WTC11 (cell line): ENCODE data around the gene TERT. TPM values are rescaled to one million over a fixed set of nuclear protein-coding genes. Genes with fewer than 3 reads are reported as not detected.

ENCODE experiments used
- ATAC-seq: fragments of 200-7000 bp; cut with Tn5 transposase; 2 replicates; pipeline ENCODE4 v1.10.0; 2021; ENCODE audit warnings: mild to moderate bottlenecking, moderate library complexity
- Bru-seq: library from RNA; stranded (reverse); fragments of 400-500 nt; gene quantifications from one replicate; lab custom pipeline; 2021; lab: Mats Ljungman, UMichigan
- CTCF ChIA-PET: fragments of 300-600 bp; sonication (Branson Sonifier 250); formaldehyde crosslinking; loops from one replicate; lab custom pipeline; 2021; ENCODE audit warnings: antibody characterized with exemption; lab: Charles Lee
- POLR2A ChIA-PET: fragments of 350-600 bp; sonication (Branson Sonifier 250); formaldehyde crosslinking; loops from one replicate; lab custom pipeline; 2021; ENCODE audit warnings: antibody characterized with exemption; lab: Charles Lee
- DNase-seq: peaks from one replicate; pipeline ENCODE4 v3.0.0; 2021; ENCODE audit warnings: low spot score
- H3K27ac Mint-ChIP-seq: 2 replicates; pipeline ENCODE4 v1.8.0; 2021; ENCODE audit warnings: mixed read lengths
- H3K27me3 Mint-ChIP-seq: 2 replicates; pipeline ENCODE4 v1.8.0; 2021; ENCODE audit warnings: low read depth, mild to moderate bottlenecking, moderate library complexity, mixed read lengths
- H3K36me3 Mint-ChIP-seq: 2 replicates; pipeline ENCODE4 v1.8.0; 2021; ENCODE audit warnings: mixed read lengths
- H3K4me1 Mint-ChIP-seq: 2 replicates; pipeline ENCODE4 v1.8.0; 2022; ENCODE audit warnings: mixed read lengths
- H3K4me3 Mint-ChIP-seq: 2 replicates; pipeline ENCODE4 v1.8.0; 2021; ENCODE audit warnings: mild to moderate bottlenecking, moderate library complexity, mixed read lengths
- H3K9me3 Mint-ChIP-seq: 2 replicates; pipeline ENCODE4 v1.8.0; 2021; ENCODE audit warnings: mixed read lengths
- ATF6 ChIP-seq: sonication (generic); formaldehyde crosslinking; IDR thresholded peaks from 2 replicates; pipeline ENCODE4 v1.8.1; 2023; ENCODE audit warnings: mild to moderate bottlenecking, missing genetic modification reagents
- CBFB ChIP-seq: sonication (generic); formaldehyde crosslinking; IDR thresholded peaks from 2 replicates; pipeline ENCODE4 v1.8.1; 2022; ENCODE audit warnings: mild to moderate bottlenecking, low read depth, missing genetic modification reagents
- CREM ChIP-seq: sonication (generic); formaldehyde crosslinking; IDR thresholded peaks from 2 replicates; pipeline ENCODE4 v1.8.1; 2022; ENCODE audit warnings: mild to moderate bottlenecking, missing genetic modification reagents, moderate library complexity
- FOXK1 ChIP-seq: sonication (generic); formaldehyde crosslinking; IDR thresholded peaks from 2 replicates; pipeline ENCODE4 v1.8.0; 2022; ENCODE audit warnings: mild to moderate bottlenecking, moderate library complexity, missing genetic modification reagents
- GRHL2 ChIP-seq: fragments of 250-450 bp; sonication (Bioruptor Pico); IDR thresholded peaks from 2 replicates; pipeline ENCODE4 v1.8.0; 2022; ENCODE audit warnings: mild to moderate bottlenecking, moderate library complexity; ENCODE audit not compliant: insufficient replicate concordance, severe bottlenecking
- JUN ChIP-seq: sonication (generic); formaldehyde crosslinking; IDR thresholded peaks from 2 replicates; pipeline ENCODE4 v1.8.0; 2023; ENCODE audit warnings: mild to moderate bottlenecking, missing genetic modification reagents
- PRRX2 ChIP-seq: fragments of 250-450 bp; sonication (Bioruptor Pico); IDR thresholded peaks from 2 replicates; pipeline ENCODE4 v1.8.0; 2021; ENCODE audit warnings: mild to moderate bottlenecking
- STAT6 ChIP-seq: sonication (generic); formaldehyde crosslinking; conservative IDR thresholded peaks from 2 replicates; pipeline ENCODE4 v1.8.1; 2023; ENCODE audit warnings: mild to moderate bottlenecking, low read depth, missing genetic modification reagents, moderate library complexity
- TCF7 ChIP-seq: sonication (generic); formaldehyde crosslinking; IDR thresholded peaks from 2 replicates; pipeline ENCODE4 v1.8.0; 2022; ENCODE audit warnings: mild to moderate bottlenecking, low read depth, missing genetic modification reagents, moderate library complexity
- TEAD4 ChIP-seq: sonication (generic); formaldehyde crosslinking; IDR thresholded peaks from 2 replicates; pipeline ENCODE4 v1.8.0; 2022; ENCODE audit warnings: mild to moderate bottlenecking, missing genetic modification reagents
- ZNF121 ChIP-seq: sonication (generic); formaldehyde crosslinking; IDR thresholded peaks from 2 replicates; pipeline ENCODE4 v1.8.0; 2023; ENCODE audit warnings: missing genetic modification reagents
- ZNF138 ChIP-seq: sonication (generic); formaldehyde crosslinking; conservative IDR thresholded peaks from 2 replicates; pipeline ENCODE4 v1.8.1; 2022; ENCODE audit warnings: mild to moderate bottlenecking, moderate library complexity, missing genetic modification reagents
- ZNF232 ChIP-seq: sonication (generic); formaldehyde crosslinking; IDR thresholded peaks from 2 replicates; pipeline ENCODE4 v1.8.0; 2022; ENCODE audit warnings: mild to moderate bottlenecking, missing genetic modification reagents
- ZNF416 ChIP-seq: fragments of 250-450 bp; sonication (Bioruptor Pico); IDR thresholded peaks from 2 replicates; pipeline ENCODE4 v1.9.0; 2021; ENCODE audit warnings: mild to moderate bottlenecking, inconsistent platforms
- long read RNA-seq, 3 experiments: library from RNA in 1 of 3; library from capped mRNA in 1 of 3; library from polyadenylated mRNA in 1 of 3; unstranded in 2 of 3; stranded (forward) in 1 of 3; transcript quantifications; one replicate each; pipeline ENCODE4 v2.0.0, GENCODE V29; 2021
- total RNA-seq: library from RNA; stranded (reverse); gene quantifications from 3 replicates; pipeline ENCODE4 v1.2.3, GENCODE V29; 2021
- TF ChIP-seq, protein P1 (sequence below): sonication (generic); formaldehyde crosslinking; IDR thresholded peaks from 2 replicates; pipeline ENCODE4 v1.8.1; 2022; ENCODE audit warnings: missing genetic modification reagents, borderline replicate concordance
- TF ChIP-seq, protein P2 (sequence below): fragments of 250-450 bp; sonication (Bioruptor Pico); conservative IDR thresholded peaks from 2 replicates; pipeline ENCODE4 v1.9.0; 2021; ENCODE audit warnings: mild to moderate bottlenecking
- TF ChIP-seq, protein P3 (sequence below): sonication (generic); formaldehyde crosslinking; IDR thresholded peaks from 2 replicates; pipeline ENCODE4 v1.8.1; 2022; ENCODE audit warnings: low read depth, mild to moderate bottlenecking, moderate library complexity, missing genetic modification reagents, borderline replicate concordance
- TF ChIP-seq, protein P4 (sequence below): sonication (generic); formaldehyde crosslinking; IDR thresholded peaks from 2 replicates; pipeline ENCODE4 v1.8.1; 2022; ENCODE audit warnings: mild to moderate bottlenecking, moderate library complexity, missing genetic modification reagents
- TF ChIP-seq, protein P5 (sequence below): sonication (generic); formaldehyde crosslinking; IDR thresholded peaks from 2 replicates; pipeline ENCODE4 v1.8.1; 2023; ENCODE audit warnings: mild to moderate bottlenecking, moderate library complexity, missing genetic modification reagents
- TF ChIP-seq, protein P6 (sequence below): sonication (generic); formaldehyde crosslinking; IDR thresholded peaks from 2 replicates; pipeline ENCODE4 v1.8.1; 2023; ENCODE audit warnings: mild to moderate bottlenecking, missing genetic modification reagents, moderate library complexity

TERT gene
- 40.4 to 42.9 TPM (median 40.5 TPM) in 3 replicates for total RNA-seq
- Bru-seq, nascent RNA, result percentile 54 among the genes with signal in this experiment
- long read RNA-seq, experiment 1, full-length matches to known transcripts, result 32 of 92 reads
- long read RNA-seq, experiment 1, partial matches to known transcripts, result 22 of 92 reads
- long read RNA-seq, experiment 1, other reads (novel, unspliced or antisense), result 38 of 92 reads
- long read RNA-seq, experiment 2, partial matches to known transcripts, result 11 of 39 reads
- long read RNA-seq, experiment 2, other reads (novel, unspliced or antisense), result 26 of 39 reads
- long read RNA-seq, experiment 3, partial matches to known transcripts, result 0 of 2 reads
- long read RNA-seq, experiment 3, other reads (novel, unspliced or antisense), result 2 of 2 reads

- peak within 1 kb of the TSS; percentile 68 for H3K4me3 Mint-ChIP-seq
- no peak for TF ChIP-seq PRRX2
- no peak for TF ChIP-seq GRHL2 (CRISPR knock-in tag)
- peak; percentile 26; the same call in 1 of the 2 replicates for TF ChIP-seq CREM (CRISPR knock-in tag)
- no peak for TF ChIP-seq JUN (CRISPR knock-in tag)
- peak; percentile 86 for TF ChIP-seq CBFB
- no peak; the same call in 1 of the 2 replicates for TF ChIP-seq FOXK1 (CRISPR knock-in tag)
- TF ChIP-seq, protein P1, sequence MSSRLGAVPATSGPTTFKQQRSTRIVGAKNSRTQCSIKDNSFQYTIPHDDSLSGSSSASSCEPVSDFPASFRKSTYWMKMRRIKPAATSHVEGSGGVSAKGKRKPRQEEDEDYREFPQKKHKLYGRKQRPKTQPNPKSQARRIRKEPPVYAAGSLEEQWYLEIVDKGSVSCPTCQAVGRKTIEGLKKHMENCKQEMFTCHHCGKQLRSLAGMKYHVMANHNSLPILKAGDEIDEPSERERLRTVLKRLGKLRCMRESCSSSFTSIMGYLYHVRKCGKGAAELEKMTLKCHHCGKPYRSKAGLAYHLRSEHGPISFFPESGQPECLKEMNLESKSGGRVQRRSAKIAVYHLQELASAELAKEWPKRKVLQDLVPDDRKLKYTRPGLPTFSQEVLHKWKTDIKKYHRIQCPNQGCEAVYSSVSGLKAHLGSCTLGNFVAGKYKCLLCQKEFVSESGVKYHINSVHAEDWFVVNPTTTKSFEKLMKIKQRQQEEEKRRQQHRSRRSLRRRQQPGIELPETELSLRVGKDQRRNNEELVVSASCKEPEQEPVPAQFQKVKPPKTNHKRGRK (CRISPR knock-in tag), result no peak
- TF ChIP-seq, protein P2, sequence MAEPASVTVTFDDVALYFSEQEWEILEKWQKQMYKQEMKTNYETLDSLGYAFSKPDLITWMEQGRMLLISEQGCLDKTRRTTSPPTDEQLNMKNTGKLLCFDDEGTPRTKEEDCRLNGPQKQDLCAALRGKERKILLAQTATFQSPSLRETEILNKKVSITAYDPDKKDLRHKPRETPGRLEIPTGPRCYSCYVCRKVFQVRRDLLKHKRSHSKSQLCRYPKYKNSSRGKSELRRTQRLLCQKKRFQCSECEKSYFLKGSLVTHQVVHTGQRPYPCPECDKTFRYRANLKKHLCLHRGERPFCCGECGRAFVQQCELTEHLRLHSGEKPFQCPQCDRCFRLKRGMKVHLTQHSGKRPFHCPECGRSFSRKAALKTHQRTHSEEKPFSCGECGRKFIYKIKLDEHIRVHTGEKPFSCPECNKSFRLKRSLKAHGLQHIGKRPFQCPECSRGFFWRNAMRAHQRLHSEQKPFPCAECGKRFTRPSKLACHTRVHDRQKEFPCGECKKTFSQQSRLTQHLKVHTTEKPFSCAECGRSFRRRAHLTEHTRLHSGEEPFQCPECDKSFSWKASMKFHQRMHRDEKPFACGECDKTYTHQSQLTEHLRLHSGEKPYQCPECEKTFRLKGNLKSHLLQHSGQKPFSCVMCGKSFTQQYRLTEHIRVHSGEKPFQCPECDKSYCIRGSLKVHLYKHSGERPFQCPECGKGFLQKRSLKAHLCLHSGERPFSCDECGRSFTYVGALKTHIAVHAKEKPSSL (CRISPR knock-in tag), result no peak
- 0 out of 2 replicates have a peak, but pooled peaks have one; percentile 70 for TF ChIP-seq ZNF232 (CRISPR knock-in tag)
- TF ChIP-seq, protein P3, sequence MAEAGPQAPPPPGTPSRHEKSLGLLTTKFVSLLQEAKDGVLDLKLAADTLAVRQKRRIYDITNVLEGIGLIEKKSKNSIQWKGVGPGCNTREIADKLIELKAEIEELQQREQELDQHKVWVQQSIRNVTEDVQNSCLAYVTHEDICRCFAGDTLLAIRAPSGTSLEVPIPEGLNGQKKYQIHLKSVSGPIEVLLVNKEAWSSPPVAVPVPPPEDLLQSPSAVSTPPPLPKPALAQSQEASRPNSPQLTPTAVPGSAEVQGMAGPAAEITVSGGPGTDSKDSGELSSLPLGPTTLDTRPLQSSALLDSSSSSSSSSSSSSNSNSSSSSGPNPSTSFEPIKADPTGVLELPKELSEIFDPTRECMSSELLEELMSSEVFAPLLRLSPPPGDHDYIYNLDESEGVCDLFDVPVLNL (CRISPR knock-in tag), result no peak; the same call in 1 of the 2 replicates
- TF ChIP-seq ZNF138, result 0 out of 2 replicates have a peak, but pooled peaks have one; percentile 39
- TF ChIP-seq, protein P4, sequence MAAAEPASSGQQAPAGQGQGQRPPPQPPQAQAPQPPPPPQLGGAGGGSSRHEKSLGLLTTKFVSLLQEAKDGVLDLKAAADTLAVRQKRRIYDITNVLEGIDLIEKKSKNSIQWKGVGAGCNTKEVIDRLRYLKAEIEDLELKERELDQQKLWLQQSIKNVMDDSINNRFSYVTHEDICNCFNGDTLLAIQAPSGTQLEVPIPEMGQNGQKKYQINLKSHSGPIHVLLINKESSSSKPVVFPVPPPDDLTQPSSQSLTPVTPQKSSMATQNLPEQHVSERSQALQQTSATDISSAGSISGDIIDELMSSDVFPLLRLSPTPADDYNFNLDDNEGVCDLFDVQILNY (CRISPR knock-in tag), result peak; percentile 17; the same call in 1 of the 2 replicates
- no peak for TF ChIP-seq ZNF121 (CRISPR knock-in tag)
- TF ChIP-seq ZNF416, result no peak
- TF ChIP-seq, protein P5, sequence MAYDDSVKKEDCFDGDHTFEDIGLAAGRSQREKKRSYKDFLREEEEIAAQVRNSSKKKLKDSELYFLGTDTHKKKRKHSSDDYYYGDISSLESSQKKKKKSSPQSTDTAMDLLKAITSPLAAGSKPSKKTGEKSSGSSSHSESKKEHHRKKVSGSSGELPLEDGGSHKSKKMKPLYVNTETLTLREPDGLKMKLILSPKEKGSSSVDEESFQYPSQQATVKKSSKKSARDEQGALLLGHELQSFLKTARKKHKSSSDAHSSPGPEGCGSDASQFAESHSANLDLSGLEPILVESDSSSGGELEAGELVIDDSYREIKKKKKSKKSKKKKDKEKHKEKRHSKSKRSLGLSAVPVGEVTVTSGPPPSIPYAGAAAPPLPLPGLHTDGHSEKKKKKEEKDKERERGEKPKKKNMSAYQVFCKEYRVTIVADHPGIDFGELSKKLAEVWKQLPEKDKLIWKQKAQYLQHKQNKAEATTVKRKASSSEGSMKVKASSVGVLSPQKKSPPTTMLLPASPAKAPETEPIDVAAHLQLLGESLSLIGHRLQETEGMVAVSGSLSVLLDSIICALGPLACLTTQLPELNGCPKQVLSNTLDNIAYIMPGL (CRISPR knock-in tag), result 0 out of 2 replicates have a peak, but pooled peaks have one; percentile 19
- TF ChIP-seq ATF6 (CRISPR knock-in tag), result no peak
- TF ChIP-seq TCF7, result no peak
- TF ChIP-seq, protein P6, sequence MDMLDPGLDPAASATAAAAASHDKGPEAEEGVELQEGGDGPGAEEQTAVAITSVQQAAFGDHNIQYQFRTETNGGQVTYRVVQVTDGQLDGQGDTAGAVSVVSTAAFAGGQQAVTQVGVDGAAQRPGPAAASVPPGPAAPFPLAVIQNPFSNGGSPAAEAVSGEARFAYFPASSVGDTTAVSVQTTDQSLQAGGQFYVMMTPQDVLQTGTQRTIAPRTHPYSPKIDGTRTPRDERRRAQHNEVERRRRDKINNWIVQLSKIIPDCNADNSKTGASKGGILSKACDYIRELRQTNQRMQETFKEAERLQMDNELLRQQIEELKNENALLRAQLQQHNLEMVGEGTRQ, result peak; percentile 50; the same call in 1 of the 2 replicates
- TF ChIP-seq TEAD4 (CRISPR knock-in tag), result no peak
- 0 out of 2 replicates have a peak, but pooled peaks have one; percentile 43 for TF ChIP-seq STAT6 (CRISPR knock-in tag)
Observed at GRCh38 chr5:1294835-1295649, at the start of gene TERT. Gene TERT, minus strand, starts transcription at chr5:1295068. Its CDS starts 79 bp downstream, at chr5:1294989.

More at GRCh38 chr5:1294835-1295649, at the start of gene TERT:
- ATAC-seq, result peak; percentile 82
- Mint-ChIP-seq H3K27me3 (peaks cover 10% of the 10 kb centered on the region), H3K36me3 (no peaks in the 10 kb centered on the region; the same call in 1 of the 2 replicates), H3K4me1 (peaks cover 13% of the 10 kb centered on the region), H3K9me3 (no peaks in the 10 kb centered on the region), H3K27ac (no peak within 1 kb of the TSS)
- CTCF ChIA-PET, result interaction anchor here (0.6 to 2.2 kb wide), 7 partner anchors 18 to 314 kb away, joined by 3 to 9 read pairs (median 3); no protein-coding TSS in a partner anchor
- POLR2A ChIA-PET, result interaction anchor here (1.5 kb wide), 1 partner anchor 43 kb away, joined by 3 read pairs; no protein-coding TSS in a partner anchor
- DNase-seq, result peak; percentile 88
